ENCODE data around the gene MDK. TPM values are rescaled to one million over a fixed set of nuclear protein-coding genes. Genes with fewer than 3 reads are reported as not detected.

MDK gene
- total and polyA plus RNA-seq, 2 of the 13 experiments (the other 11 are each of a cell fraction or from before 2014, with no cell fraction given): 312 to 407 TPM

- no peaks in the 10 kb centered on the region for H3K27me3 ChIP-seq (ENCODE audit: control insufficient read depth in 1 of 2, insufficient read depth in 2 of 2, low read length in 2 of 2)
- FAIRE-seq (no peak), ATAC-seq (no peak), DNase-seq (ENCODE audit: low spot score) (no peak)
- in situ Hi-C loops (cut with HindIII; ENCODE audit: extremely low pct_ligation_motif_present, low pct_unique_long_range_greater_than_20kb): no loop called here
- no peaks in the 10 kb centered on the region for H3K79me2 ChIP-seq (ENCODE audit: insufficient read depth, low read length)
- ChIA-PET CTCF (ENCODE audit: low intra/inter-chr PET ratio, low total read pairs) (no interaction called here), POLR2A (no interaction called here)
- intact Hi-C loops (cut with micrococcal nuclease; ENCODE audit: unreplicated experiment): no loop called here
- H3K4me2 ChIP-seq (ENCODE audit: low read depth, low read length): no peak overlapping the region
- H4K20me1 ChIP-seq (ENCODE audit: insufficient read depth, low read length): 0 out of 2 replicates have a peak, but pooled peaks cover 2% of the 10 kb centered on the region
- H3K9ac ChIP-seq (ENCODE audit: insufficient read depth, low read depth, low read length): no peak overlapping the region
- 95% methylated on average over 7 of the region's 7 CpGs for WGBS (ENCODE audit: low lambda C conversion rate)
- H3K4me3 ChIP-seq (replicated peaks in 1 of 3; ENCODE audit: insufficient read depth in 1 of 3, low read depth in 2 of 3, low read length in 3 of 3): no peak overlapping the region
- BruUV-seq (replicated peaks): no TSS peak
- H3K36me3 ChIP-seq (replicated peaks in 1 of 2; ENCODE audit: control insufficient read depth in 1 of 2, insufficient read depth in 2 of 2, low read length in 2 of 2): peaks cover 27 to 53% of the 10 kb centered on the region in 2 experiments; a peak in 4 of 5 replicates
- no peak overlapping the region for H2AFZ ChIP-seq (ENCODE audit: low read length)
- no peak for TF ChIP-seq ZHX1 (CRISPR knock-in tag; IDR thresholded peaks at IDR 0.05; ENCODE audit: low read depth)
- no peak for TF ChIP-seq ZNF713 (CRISPR knock-in tag; IDR thresholded peaks at IDR 0.05)
- TF ChIP-seq ZNF891 (CRISPR knock-in tag; IDR thresholded peaks at IDR 0.05): no peak
- TF ChIP-seq ZFYVE20 (CRISPR knock-in tag; IDR thresholded peaks at IDR 0.05; ENCODE audit: borderline replicate concordance, low read depth): no peak
- no peak for TF ChIP-seq TOPORS (CRISPR knock-in tag; IDR thresholded peaks at IDR 0.05)
- TF ChIP-seq ZBTB21 (CRISPR knock-in tag; IDR thresholded peaks at IDR 0.05): no peak
- no peak for TF ChIP-seq DZIP1 (CRISPR knock-in tag; IDR thresholded peaks at IDR 0.05)
- TF ChIP-seq NFAT5 (CRISPR knock-in tag; IDR thresholded peaks at IDR 0.05): no peak
- TF ChIP-seq MED1 (CRISPR knock-in tag; IDR thresholded peaks at IDR 0.05): no peak
- no peak for TF ChIP-seq ZNF280B (CRISPR knock-in tag; IDR thresholded peaks at IDR 0.05; ENCODE audit: borderline replicate concordance)
- no peak for TF ChIP-seq KLF12 (CRISPR knock-in tag; IDR thresholded peaks at IDR 0.05; ENCODE audit: borderline replicate concordance)
- no peak for TF ChIP-seq KLF9 (CRISPR knock-in tag; IDR thresholded peaks at IDR 0.05; ENCODE audit: low read depth)
- H3K4me1 ChIP-seq (ENCODE audit: insufficient read depth, low read length): peaks cover 13% of the 10 kb centered on the region; the same call in 1 of the 2 replicates
- no peak overlapping the region for H3K27ac ChIP-seq (ENCODE audit: extremely low read length, insufficient read depth, low read length)
- no peaks in the 10 kb centered on the region for H3K9me3 ChIP-seq (ENCODE audit: low read length)
Measured at GRCh38 chr11:46422588-46422987, 41.1 kb downstream of the MDK start.

Data from HepG2 (cell line).